Measurements from ENCODE around the gene RTL10.

RTL10 gene

GRCh38 chr22:19882446-19883381 lies 28.0 kb upstream of the RTL10 start:
- no peak overlapping the region for H3K9ac ChIP-seq (ENCODE audit: low read length)
- no peak overlapping the region for H3K4me2 ChIP-seq (ENCODE audit: low read depth, low read length, poor library complexity, severe bottlenecking)
- H3K36me3 ChIP-seq (ENCODE audit: low read length), result no peaks in the 10 kb centered on the region
- H2AFZ ChIP-seq (ENCODE audit: low read depth, low read length, severe bottlenecking), result no peak overlapping the region
- H3K79me2 ChIP-seq (ENCODE audit: insufficient read depth, low read length), result no peaks in the 10 kb centered on the region
- no peaks in the 10 kb centered on the region for H3K9me3 ChIP-seq (ENCODE audit: insufficient read depth, low read length)
- H3K27me3 ChIP-seq (ENCODE audit: low read length), result no peaks in the 10 kb centered on the region
- TF ChIP-seq CTCF (IDR thresholded peaks at IDR 0.05; ENCODE audit: insufficient read depth, low read length, poor library complexity, severe bottlenecking), result no peak
- TF ChIP-seq EZH2phosphoT487 (conservative IDR thresholded peaks at IDR 0.05; ENCODE audit: low read length), result no peak
- H3K4me3 ChIP-seq (ENCODE audit: insufficient read depth, low read length, poor library complexity, severe bottlenecking), result no peak overlapping the region
- H3K9me2 ChIP-seq (replicated peaks; ENCODE audit: insufficient read depth, low read length), result no peaks in the 10 kb centered on the region
- no peak overlapping the region for H3K27ac ChIP-seq (ENCODE audit: low read depth, low read length)
- no peaks in the 10 kb centered on the region for H4K20me1 ChIP-seq (ENCODE audit: low read depth, low read length)
- H3F3A ChIP-seq (ENCODE audit: insufficient read depth), result no peaks in the 10 kb centered on the region

GRCh38 chr22:19880786-19881569 lies 26.3 kb upstream of the RTL10 start:
- no peaks in the 10 kb centered on the region for H3K79me2 ChIP-seq (ENCODE audit: insufficient read depth, low read length)
- H3K4me3 ChIP-seq (ENCODE audit: insufficient read depth, low read length, poor library complexity, severe bottlenecking), result no peak overlapping the region
- no peaks in the 10 kb centered on the region for H4K20me1 ChIP-seq (ENCODE audit: low read depth, low read length)
- no peaks in the 10 kb centered on the region for H3K9me2 ChIP-seq (replicated peaks; ENCODE audit: insufficient read depth, low read length)
- H2AFZ ChIP-seq (ENCODE audit: low read depth, low read length, severe bottlenecking), result no peak overlapping the region
- H3K9me3 ChIP-seq (ENCODE audit: insufficient read depth, low read length), result no peaks in the 10 kb centered on the region
- no peak overlapping the region for H3K27ac ChIP-seq (ENCODE audit: low read depth, low read length)
- no peaks in the 10 kb centered on the region for H3K27me3 ChIP-seq (ENCODE audit: low read length)
- H3F3A ChIP-seq (ENCODE audit: insufficient read depth), result no peaks in the 10 kb centered on the region
- no peak for TF ChIP-seq EZH2phosphoT487 (conservative IDR thresholded peaks at IDR 0.05; ENCODE audit: low read length)
- no peak overlapping the region for H3K9ac ChIP-seq (ENCODE audit: low read length)
- H3K4me2 ChIP-seq (ENCODE audit: low read depth, low read length, poor library complexity, severe bottlenecking), result no peak overlapping the region
- H3K36me3 ChIP-seq (ENCODE audit: low read length), result no peaks in the 10 kb centered on the region

GRCh38 chr22:19879992-19880785 lies 25.5 kb upstream of the RTL10 start:
- Histone ChIP-seq H3K79me2 (ENCODE audit: insufficient read depth, low read length) (no peaks in the 10 kb centered on the region), H2AFZ (ENCODE audit: low read depth, low read length, severe bottlenecking) (no peak overlapping the region), H3K9me2 (replicated peaks; ENCODE audit: insufficient read depth, low read length) (no peaks in the 10 kb centered on the region), H3K4me2 (ENCODE audit: low read depth, low read length, poor library complexity, severe bottlenecking) (no peak overlapping the region), H3K9ac (ENCODE audit: low read length) (no peak overlapping the region), H3K27me3 (ENCODE audit: low read length) (no peaks in the 10 kb centered on the region), H3F3A (ENCODE audit: insufficient read depth) (no peaks in the 10 kb centered on the region), H3K27ac (ENCODE audit: low read depth, low read length) (no peak overlapping the region), H4K20me1 (ENCODE audit: low read depth, low read length) (no peaks in the 10 kb centered on the region), H3K4me3 (ENCODE audit: insufficient read depth, low read length, poor library complexity, severe bottlenecking) (no peak overlapping the region), H3K9me3 (ENCODE audit: insufficient read depth, low read length) (no peaks in the 10 kb centered on the region), H3K36me3 (ENCODE audit: low read length) (no peaks in the 10 kb centered on the region)
- TF ChIP-seq CTCF (IDR thresholded peaks at IDR 0.05; ENCODE audit: insufficient read depth, low read length, poor library complexity, severe bottlenecking) (no peak), EZH2phosphoT487 (conservative IDR thresholded peaks at IDR 0.05; ENCODE audit: low read length) (no peak)
